ENCODE measurements around the gene CNTNAP1. TPM values are rescaled to one million over a fixed set of nuclear protein-coding genes. Genes with fewer than 3 reads are reported as not detected.

Gene CNTNAP1
- total RNA-seq, 1 experiment from 2014 or later = 7.7 TPM

DNA sequence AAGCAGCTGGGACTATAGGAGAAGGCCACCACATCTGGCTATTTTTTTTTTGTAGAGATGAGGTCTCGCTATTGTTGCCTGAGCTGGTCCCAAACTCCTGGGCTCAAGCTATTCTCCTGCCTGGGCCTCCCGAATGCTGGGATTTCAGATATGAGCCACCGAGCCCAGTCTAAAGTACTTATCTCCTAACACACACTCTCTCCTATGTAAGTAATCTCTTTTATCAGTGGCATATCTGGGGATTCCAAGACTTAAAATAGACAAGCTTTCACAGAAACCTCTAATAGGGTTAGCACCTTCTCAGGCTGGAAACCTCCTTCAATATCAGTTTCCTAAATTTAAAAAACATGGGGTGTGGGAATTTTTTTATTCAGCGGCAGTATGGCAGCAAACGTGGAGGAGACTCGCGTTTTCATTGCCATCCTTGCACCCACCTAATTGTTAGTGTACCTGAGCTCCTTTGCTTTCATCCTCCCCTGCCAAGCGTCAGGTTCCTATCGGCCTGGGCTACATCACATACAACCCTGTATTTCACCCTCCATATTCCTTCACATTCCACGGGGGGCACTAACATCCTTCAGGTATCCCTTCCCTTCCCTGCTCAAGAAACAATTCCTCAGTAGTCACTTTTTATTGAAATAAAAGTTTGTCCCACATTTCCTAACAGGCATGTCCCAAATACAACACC, 61.4 kb downstream of the CNTNAP1 start:
- H3K14ac ChIP-seq (ENCODE audit: insufficient read depth, low read length) = no peak overlapping the region
- Mint-ChIP-seq H3K4me1 (peaks cover 28 to 29% of the 10 kb centered on the region in 2 experiments), H3K4me3 (peak overlapping the region; percentile 88 to 91), H3K36me3 (ENCODE audit: insufficient read depth in 1 of 3, low read depth in 3 of 3) (no peaks in the 10 kb centered on the region; a peak in 1 of 7 replicates), H3K27me3 (ENCODE audit: low read depth) (peaks cover 29% of the 10 kb centered on the region), H3K9me3 (peaks cover 4 to 8% of the 10 kb centered on the region in 2 experiments; a peak in 4 of 5 replicates), H3K27ac (peak overlapping the region; percentile 82 to 99 (median 97); a peak in 6 of 7 replicates)
- H2AFZ ChIP-seq (ENCODE audit: low read length) = no peak overlapping the region
- no peak overlapping the region for H4K91ac ChIP-seq (ENCODE audit: insufficient read length, low read depth, low read length)
- peaks cover 6% of the 10 kb centered on the region for H3K23me2 ChIP-seq (ENCODE audit: insufficient read length, low read depth, low read length, poor library complexity, severe bottlenecking)
- H3K56ac ChIP-seq (ENCODE audit: insufficient read length, low read depth, low read length) = no peak overlapping the region
- H3K4me2 ChIP-seq (ENCODE audit: insufficient read depth, insufficient read length, low read length) = peak overlapping the region; percentile 81
- H3K4me1 ChIP-seq (ENCODE audit: insufficient read depth, low read length) = no peaks in the 10 kb centered on the region; the same call in 1 of the 2 replicates
- no peak overlapping the region for H3K18ac ChIP-seq (ENCODE audit: insufficient read length, low read depth, low read length)
- H3K79me2 ChIP-seq (ENCODE audit: insufficient read depth, low read length) = no peaks in the 10 kb centered on the region
- H2BK5ac ChIP-seq (ENCODE audit: insufficient read length, low read length) = no peak overlapping the region
- no peak overlapping the region for H2BK15ac ChIP-seq (ENCODE audit: low read depth, low read length)
- no peaks in the 10 kb centered on the region for H3K79me1 ChIP-seq (ENCODE audit: insufficient read depth, low read depth, low read length, poor library complexity, severe bottlenecking)
- H3K27ac ChIP-seq (ENCODE audit: insufficient read length, low read depth, low read length) = peak overlapping the region; percentile 14
- no peak overlapping the region for H2AK5ac ChIP-seq (ENCODE audit: insufficient read length, low read length)
- no CpG with 5 or more reads among the region's 10 CpGs for WGBS (ENCODE audit: extremely low coverage, insufficient read length, low lambda C conversion rate)
- no peak overlapping the region for H2BK12ac ChIP-seq (ENCODE audit: insufficient read length, low read depth, low read length)
- no peak overlapping the region for H4K5ac ChIP-seq (ENCODE audit: insufficient read length, low read depth, low read length)
- TF ChIP-seq, protein P1, sequence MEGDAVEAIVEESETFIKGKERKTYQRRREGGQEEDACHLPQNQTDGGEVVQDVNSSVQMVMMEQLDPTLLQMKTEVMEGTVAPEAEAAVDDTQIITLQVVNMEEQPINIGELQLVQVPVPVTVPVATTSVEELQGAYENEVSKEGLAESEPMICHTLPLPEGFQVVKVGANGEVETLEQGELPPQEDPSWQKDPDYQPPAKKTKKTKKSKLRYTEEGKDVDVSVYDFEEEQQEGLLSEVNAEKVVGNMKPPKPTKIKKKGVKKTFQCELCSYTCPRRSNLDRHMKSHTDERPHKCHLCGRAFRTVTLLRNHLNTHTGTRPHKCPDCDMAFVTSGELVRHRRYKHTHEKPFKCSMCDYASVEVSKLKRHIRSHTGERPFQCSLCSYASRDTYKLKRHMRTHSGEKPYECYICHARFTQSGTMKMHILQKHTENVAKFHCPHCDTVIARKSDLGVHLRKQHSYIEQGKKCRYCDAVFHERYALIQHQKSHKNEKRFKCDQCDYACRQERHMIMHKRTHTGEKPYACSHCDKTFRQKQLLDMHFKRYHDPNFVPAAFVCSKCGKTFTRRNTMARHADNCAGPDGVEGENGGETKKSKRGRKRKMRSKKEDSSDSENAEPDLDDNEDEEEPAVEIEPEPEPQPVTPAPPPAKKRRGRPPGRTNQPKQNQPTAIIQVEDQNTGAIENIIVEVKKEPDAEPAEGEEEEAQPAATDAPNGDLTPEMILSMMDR (conservative IDR thresholded peaks at IDR 0.05) = 0 out of 3 replicates have a peak, but pooled peaks have one; percentile 30
- no peak overlapping the region for H3K4ac ChIP-seq (ENCODE audit: low read depth, low read length)
- no peaks in the 10 kb centered on the region for H4K20me1 ChIP-seq (ENCODE audit: control insufficient read depth, insufficient read depth, insufficient read length)
- no peak overlapping the region for H3T11ph ChIP-seq (ENCODE audit: low read length)
- H4K8ac ChIP-seq (replicated peaks; ENCODE audit: insufficient read length, low read depth, low read length) = no peak overlapping the region
- no peak overlapping the region for H2BK20ac ChIP-seq (ENCODE audit: low read depth, low read length, poor library complexity, severe bottlenecking)
- H3K27me3 ChIP-seq (ENCODE audit: insufficient read depth, low read length) = peaks cover 2% of the 10 kb centered on the region; the same call in 1 of the 2 replicates
- no peak for DNase-seq
- H2BK120ac ChIP-seq (ENCODE audit: low read depth, low read length, poor library complexity, severe bottlenecking) = no peak overlapping the region
- peak overlapping the region; percentile 9 for H3K9ac ChIP-seq (ENCODE audit: extremely low read depth, insufficient read length, low read length)
- H3K23ac ChIP-seq (ENCODE audit: insufficient read length, low read depth, low read length) = no peak overlapping the region
- no peaks in the 10 kb centered on the region for H3K9me3 ChIP-seq (ENCODE audit: control insufficient read depth, low read depth, low read length)

Measured in H9 (cell line).